Heart left ventricle (tissue), 16 donors: Measurements from ENCODE around the gene SF3A2. TPM values are rescaled to one million over a fixed set of nuclear protein-coding genes. Genes with fewer than 3 reads are reported as not detected.
A peak's percentile ranks its signal among the peaks of the same experiment; 100 is the strongest.

Experiments
- ATAC-seq, 4 donors: fragments of 200-7000 bp; cut with Tn5 transposase; one replicate each; pipeline ENCODE4 v1.9.1; 2020 to 2022; ENCODE audit warnings: moderate library complexity in 4 of 4, mild to moderate bottlenecking in 3 of 4, moderate number of reproducible peaks in 1 of 4
- DNase-seq, 5 donors: peaks; one replicate each; pipeline ENCODE4 v3.0.0-alpha.2; 2020
- H3K27ac ChIP-seq, 12 donors: fragments of 200-600 bp; sonication (generic) in 4 of 12; one replicate each; pipeline versions ENCODE4 v1.5.0 to v1.8.0; 2016 to 2022; ENCODE audit warnings: mild to moderate bottlenecking in 2 of 12
- H3K27me3 ChIP-seq, 9 donors: fragments of 200-600 bp; sonication (generic) in 2 of 9; one replicate each; pipeline versions ENCODE4 v1.5.1 to v1.8.0; 2016 to 2022; ENCODE audit warnings: mild to moderate bottlenecking in 3 of 9
- H3K36me3 ChIP-seq, 9 donors: fragments of 200-600 bp; sonication (generic) in 2 of 9; one replicate each; pipeline versions ENCODE4 v1.5.0 to v1.8.0; 2018 to 2022; ENCODE audit warnings: mild to moderate bottlenecking in 2 of 9
- H3K4me1 ChIP-seq, 12 donors: fragments of 200-600 bp; sonication (generic) in 4 of 12; one replicate each; pipeline versions ENCODE4 v1.5.0 to v1.8.0; 2016 to 2022; ENCODE audit warnings: mild to moderate bottlenecking in 3 of 12
- H3K4me3 ChIP-seq, 12 donors: fragments of 200-600 bp; sonication (generic) in 4 of 12; one replicate each; pipeline versions ENCODE4 v1.5.0 to v1.8.0; 2017 to 2022; ENCODE audit warnings: mild to moderate bottlenecking in 9 of 12, moderate library complexity in 4 of 12
- H3K9me3 ChIP-seq, 12 donors: fragments of 200-600 bp; sonication (generic) in 4 of 12; one replicate each; pipeline versions ENCODE4 v1.5.0 to v1.8.0; 2016 to 2022; ENCODE audit warnings: mild to moderate bottlenecking in 1 of 12
- POLR2A ChIP-seq, 2 donors: fragments of 450-650 bp; IDR thresholded peaks; one replicate each; pipeline ENCODE4 v1.6.1; 2017; ENCODE audit warnings: antibody characterized with exemption in 2 of 2, mild to moderate bottlenecking in 2 of 2, moderate library complexity in 2 of 2
- WGBS, 4 donors: extraction: QIAGEN DNeasy Blood & Tissue Kit in 2 of 4; methylation state at CpG; one replicate each; pipeline versions ENCODE4 v1.1.5 to v1.1.7; 2013 to 2018; 5-methylcytosine and 5-hydroxymethylcytosine counted together
- intact Hi-C, 10 donors: fragments of 100-400 bp; cut with DNase I; formaldehyde crosslinking; loops; one replicate each; pipeline versions ENCODE4 v1.11.1 to v1.14.2; 2022
- polyA plus RNA-seq, 2 donors: library from polyadenylated mRNA; stranded (reverse); fragments of 200-250 nt; gene quantifications; one replicate each; pipeline ENCODE4 v1.2.3, GENCODE V29; 2013
- total RNA-seq, 9 donors: library from RNA; depleted of rRNA in 2 of 9; stranded (reverse); fragments of >200 nt in 2 of 9; fragmentation: NEBNext Ultra II Directional in 3 of 9; extraction: Animal tissue kit (Norgen Biotek cat#: 25700) in 3 of 9; gene quantifications; one replicate each; pipeline versions ENCODE4 v1.1.0 to v1.2.4, GENCODE V29; 2016 to 2023
- TF ChIP-seq, protein P1 (sequence below), 12 donors: fragments of 200-600 bp; sonication (generic) in 4 of 12; IDR thresholded peaks; one replicate each; pipeline versions ENCODE4 v1.5.0 to v1.8.0; 2018 to 2022; ENCODE audit warnings: antibody characterized with exemption in 12 of 12, mild to moderate bottlenecking in 5 of 12
- donor health status: ischemic (EF 13 %, LVEDD 7.1; RV severe dilation, severe dysfunction).
- donor health status: healthy with polysubstance abuse.
- donor health status: DM: no; HTN: yes; CAD: no.
- donor health status: DM: no; HTN: no; CAD: no.
- donor health status: ischemic (EF 25% LVEDD 6.9; RV normal size, moderate dysfunction).
- donor health status: ischemic (EF 25% LVEDD 5.7; RV mildly dilated, moderate dysfunction).
- donor health status: healthy.
- donor health status: DM: yes; HTN: yes; CAD: no.
- donor health status: ischemic (EF 35%, LVEDD 5.7; RV mildly dilated, moderate dysfunction).
- donor health status: nonischemic (EF 11% LVEDD 7.7; RV severe dilation, severe dysfunction).
- donor health status: DM: yes; HTN: yes; CAD: no.
- donor health status: PGD.
- donor health status: ischemic (EF 29% LVEDD 5.4; RV normal size, mild dysfunction).
- donor health status: nonischemic (EF 23%, LVEDD 6.1; RV moderate dilation, normal function).

Gene SF3A2
- total and polyA plus RNA-seq, 11 donors, result 19.2 to 43.9 (median 28.6) TPM

DNA sequence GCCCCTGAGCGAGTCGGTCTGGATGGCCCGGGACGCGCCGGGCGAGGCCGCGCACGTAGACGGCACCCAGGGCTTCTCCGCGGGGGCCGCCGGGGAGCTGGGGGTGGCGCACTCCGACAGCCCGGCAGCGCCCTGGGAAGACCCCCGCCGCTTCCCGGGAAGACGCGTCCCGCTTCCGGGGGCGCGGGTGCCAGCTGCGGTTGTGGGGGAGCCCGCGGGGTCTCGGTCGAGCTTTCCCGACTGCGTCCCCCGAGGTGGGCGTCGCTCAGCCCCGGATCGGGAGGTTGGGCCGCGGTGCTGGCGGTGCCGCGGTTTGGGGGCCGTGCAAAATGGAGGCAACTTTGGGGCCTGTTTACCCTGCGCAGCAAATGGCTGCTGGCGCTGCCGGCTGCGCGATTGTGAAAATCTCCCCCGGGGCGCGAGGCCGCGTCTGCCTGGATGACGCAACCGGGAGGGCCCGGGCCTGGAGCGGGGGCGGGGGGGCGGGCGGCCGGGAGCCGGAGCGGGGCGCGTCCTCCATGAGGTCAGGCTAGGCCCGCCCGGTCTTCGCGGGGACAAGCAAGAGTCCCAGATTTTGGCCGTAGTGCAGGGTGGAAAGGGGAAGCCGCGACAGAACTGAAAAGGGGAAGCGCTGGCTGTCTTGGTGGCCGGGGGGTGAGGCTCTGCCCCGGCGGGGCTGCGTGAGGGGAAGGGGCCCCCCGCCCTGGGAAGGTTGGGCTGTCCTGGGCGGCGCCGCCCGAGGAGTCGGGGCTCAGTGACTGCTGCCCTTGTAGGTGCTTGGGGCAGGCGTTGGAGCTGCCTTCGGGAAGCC lies 34.0 kb downstream of the SF3A2 start:
- 0 to 1% (median 0%) methylated on average over 38 to 88 of the region's 88 CpGs for WGBS, 4 donors
- Histone ChIP-seq H3K4me1 (peaks cover 9 to 75% (median 50%) of the 10 kb centered on the region in 12 donors), H3K27me3 (no peaks in the 10 kb centered on the region), H3K36me3 (peaks cover 0 to 34% (median 22%) of the 10 kb centered on the region in 9 donors), H3K27ac (peak overlapping the region; percentile 91 to 100 (median 99)), H3K9me3 (no peaks in the 10 kb centered on the region), H3K4me3 (peak overlapping the region; percentile 87 to 100 (median 98))
- DNase-seq (peak; percentile 90 to 93 (median 91)), ATAC-seq (peak; percentile 8 to 56 (median 54))
- intact Hi-C loops, result loop anchor here in 9 of 10 donors (1.0 to 10.0 kb wide), 12 partner anchors 33 to 124 kb away; partner anchors contain the start of genes PLEKHJ1 (in 5 of the 9), SF3A2 (in 5 of the 9), AP3D1 (in 2 of the 9) and DOT1L (in 2 of the 9)
- TF ChIP-seq, protein P1, sequence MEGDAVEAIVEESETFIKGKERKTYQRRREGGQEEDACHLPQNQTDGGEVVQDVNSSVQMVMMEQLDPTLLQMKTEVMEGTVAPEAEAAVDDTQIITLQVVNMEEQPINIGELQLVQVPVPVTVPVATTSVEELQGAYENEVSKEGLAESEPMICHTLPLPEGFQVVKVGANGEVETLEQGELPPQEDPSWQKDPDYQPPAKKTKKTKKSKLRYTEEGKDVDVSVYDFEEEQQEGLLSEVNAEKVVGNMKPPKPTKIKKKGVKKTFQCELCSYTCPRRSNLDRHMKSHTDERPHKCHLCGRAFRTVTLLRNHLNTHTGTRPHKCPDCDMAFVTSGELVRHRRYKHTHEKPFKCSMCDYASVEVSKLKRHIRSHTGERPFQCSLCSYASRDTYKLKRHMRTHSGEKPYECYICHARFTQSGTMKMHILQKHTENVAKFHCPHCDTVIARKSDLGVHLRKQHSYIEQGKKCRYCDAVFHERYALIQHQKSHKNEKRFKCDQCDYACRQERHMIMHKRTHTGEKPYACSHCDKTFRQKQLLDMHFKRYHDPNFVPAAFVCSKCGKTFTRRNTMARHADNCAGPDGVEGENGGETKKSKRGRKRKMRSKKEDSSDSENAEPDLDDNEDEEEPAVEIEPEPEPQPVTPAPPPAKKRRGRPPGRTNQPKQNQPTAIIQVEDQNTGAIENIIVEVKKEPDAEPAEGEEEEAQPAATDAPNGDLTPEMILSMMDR (IDR thresholded peaks at IDR 0.05), result no peak
- TF ChIP-seq POLR2A (IDR thresholded peaks at IDR 0.05), result peak in 1 of 2 donors; percentile 73

DNA sequence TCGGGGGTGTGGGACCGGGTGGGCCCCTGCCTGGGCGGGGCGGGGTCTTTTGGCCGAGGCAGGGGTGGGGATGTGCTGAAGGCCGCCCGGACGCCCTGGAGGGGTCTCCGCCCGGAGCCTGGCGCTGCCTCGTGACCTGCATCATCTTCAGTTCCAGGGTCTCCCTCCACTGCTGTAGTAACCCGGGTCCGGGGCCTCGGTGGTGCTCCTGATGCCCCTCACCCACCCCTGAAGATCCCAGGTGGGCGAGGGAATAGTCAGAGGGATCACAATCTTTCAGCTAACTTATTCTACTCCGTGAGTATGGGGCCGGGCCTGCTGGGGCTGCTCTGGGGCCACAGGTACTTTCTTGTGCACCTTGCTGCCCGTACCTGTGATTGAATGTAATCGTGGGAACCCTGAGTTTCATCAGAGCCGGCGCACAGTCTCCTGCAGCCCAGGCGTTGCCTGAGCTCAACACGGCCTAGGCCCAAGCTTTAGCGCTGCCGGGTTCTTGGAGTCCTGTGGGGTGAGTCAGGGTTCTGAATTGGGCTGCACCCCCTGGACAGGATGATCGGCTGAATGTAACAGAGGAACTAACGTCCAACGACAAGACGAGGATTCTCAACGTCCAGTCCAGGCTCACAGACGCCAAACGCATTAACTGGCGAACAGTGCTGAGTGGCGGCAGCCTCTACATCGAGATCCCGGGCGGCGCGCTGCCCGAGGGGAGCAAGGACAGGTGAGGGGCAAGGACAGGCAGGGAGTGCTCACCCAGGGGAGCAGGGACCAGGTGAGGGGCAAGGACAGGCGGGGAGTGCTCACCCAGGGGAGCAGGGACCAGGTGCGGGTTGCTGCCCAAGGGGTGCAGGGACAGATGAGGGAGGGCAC lies 34.8 kb downstream of the SF3A2 start:
- H3K27ac ChIP-seq, result peak overlapping the region; percentile 91 to 100 (median 99)
- H3K36me3 ChIP-seq, result peaks cover 0 to 40% (median 29%) of the 10 kb centered on the region in 9 donors
- WGBS, 4 donors, result 26 to 38% (median 32%) methylated on average over 28 to 43 of the region's 43 CpGs
- H3K9me3 ChIP-seq, result no peaks in the 10 kb centered on the region
- TF ChIP-seq POLR2A (IDR thresholded peaks at IDR 0.05), result no peak
- TF ChIP-seq, protein P1 (IDR thresholded peaks at IDR 0.05), result no peak
- peak overlapping the region; percentile 87 to 100 (median 98) for H3K4me3 ChIP-seq
- H3K4me1 ChIP-seq, result peaks cover 9 to 67% (median 49%) of the 10 kb centered on the region in 12 donors
- no peak for ATAC-seq
- peak in 3 of 5 donors; percentile 33 to 65 (median 59) for DNase-seq
- intact Hi-C loops, result loop anchor here in 9 of 10 donors (2.0 to 10.0 kb wide), 11 partner anchors 34 to 123 kb away; partner anchors contain the start of genes PLEKHJ1 (in 6 of the 9), SF3A2 (in 6 of the 9), AP3D1 (in 2 of the 9) and DOT1L (in 2 of the 9)
- no peaks in the 10 kb centered on the region for H3K27me3 ChIP-seq

DNA sequence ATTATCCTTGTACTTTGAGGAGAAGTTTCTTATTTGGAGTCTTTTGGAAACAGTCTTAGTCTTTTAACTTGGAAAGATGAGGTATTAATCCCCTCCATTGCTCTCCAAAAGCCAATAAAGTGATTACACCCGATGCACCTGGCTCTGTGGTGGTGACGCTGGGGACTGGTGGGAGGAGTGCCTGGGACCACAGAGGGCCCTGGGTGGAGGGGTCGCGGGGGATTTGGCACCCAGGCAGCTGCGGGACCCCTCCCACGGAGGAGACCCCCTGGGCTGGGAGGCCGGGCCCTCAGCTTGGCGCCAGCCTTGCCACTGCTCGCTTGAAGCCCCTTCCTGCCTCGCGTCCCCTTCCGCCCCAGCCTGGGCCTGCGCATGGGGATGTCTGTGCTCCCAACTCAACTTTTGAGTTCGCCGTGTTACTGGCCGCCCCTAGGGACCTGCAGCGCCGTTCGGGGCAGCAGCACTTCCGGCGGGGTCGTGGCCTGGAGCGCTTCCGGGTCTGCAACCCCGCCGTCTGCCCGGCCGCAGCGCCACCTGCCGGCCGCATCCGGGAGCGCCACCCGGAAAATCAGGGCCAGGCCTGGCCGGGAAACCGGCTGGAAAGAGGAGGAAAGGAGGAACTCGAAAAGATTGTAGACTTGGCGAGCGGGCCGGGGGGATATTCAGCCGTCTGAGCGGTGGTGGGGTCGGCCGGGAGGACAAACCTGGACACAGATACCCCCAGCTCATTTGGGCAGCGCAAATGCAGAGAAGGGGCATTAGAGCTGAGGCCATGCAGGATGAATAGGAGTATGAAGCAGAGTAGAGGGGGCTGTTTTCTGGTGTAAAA lies 36.9 kb downstream of the SF3A2 start:
- Histone ChIP-seq H3K27me3 (no peaks in the 10 kb centered on the region), H3K4me3 (peak overlapping the region in 9 of 12 donors; percentile 18 to 100 (median 39)), H3K27ac (peak overlapping the region in 11 of 12 donors; percentile 51 to 100 (median 78)), H3K36me3 (peaks cover 0 to 45% (median 29%) of the 10 kb centered on the region in 9 donors), H3K9me3 (no peaks in the 10 kb centered on the region), H3K4me1 (peaks cover 9 to 57% (median 42%) of the 10 kb centered on the region in 12 donors)
- DNase-seq (peak; percentile 78 to 90 (median 81)), ATAC-seq (peak in 3 of 4 donors; percentile 5 to 23 (median 15))
- 11 to 18% (median 13%) methylated on average over 35 to 45 of the region's 45 CpGs for WGBS, 4 donors
- no peak for TF ChIP-seq POLR2A (IDR thresholded peaks at IDR 0.05)
- TF ChIP-seq, protein P1 (IDR thresholded peaks at IDR 0.05), result peak; percentile 93 to 99 (median 96)
- intact Hi-C loops, result loop anchor here in 9 of 10 donors (1.0 to 10.0 kb wide), 13 partner anchors 36 to 121 kb away; partner anchors contain the start of genes PLEKHJ1 (in 7 of the 9), SF3A2 (in 7 of the 9), AP3D1 (in 2 of the 9) and DOT1L (in 2 of the 9)
